Liver (tissue), 9 donors: Measurements from ENCODE around the gene TMOD4. TPM values are rescaled to one million over a fixed set of nuclear protein-coding genes. Genes with fewer than 3 reads are reported as not detected.

Experiments
- DNase-seq: peaks from one replicate; pipeline ENCODE4 v3.0.0-alpha.2; 2017; ENCODE audit warnings: low spot score
- H3K27ac ChIP-seq, 2 donors: one replicate each; pipeline ENCODE4 v1.7.0; 2013; ENCODE audit warnings: inconsistent platforms in 2 of 2, low read length in 2 of 2, control low read depth in 1 of 2, low read depth in 1 of 2, mild to moderate bottlenecking in 1 of 2
- H3K27me3 ChIP-seq, 4 donors: one replicate each; pipeline versions ENCODE4 v1.6.1 to v1.7.0; 2013; ENCODE audit warnings: low read length in 3 of 4, inconsistent platforms in 1 of 4, mild to moderate bottlenecking in 1 of 4, moderate library complexity in 1 of 4; ENCODE audit not compliant: control insufficient read depth in 4 of 4, insufficient read depth in 4 of 4
- H3K36me3 ChIP-seq, 4 donors: one replicate each; pipeline versions ENCODE4 v1.6.1 to v1.7.0; 2013; ENCODE audit warnings: low read length in 3 of 4, mild to moderate bottlenecking in 3 of 4, low read depth in 1 of 4, moderate library complexity in 1 of 4; ENCODE audit not compliant: control insufficient read depth in 4 of 4, insufficient read depth in 3 of 4
- H3K4me1 ChIP-seq, 4 donors: one replicate each; pipeline versions ENCODE4 v1.6.1 to v1.7.0; 2013; ENCODE audit warnings: low read length in 3 of 4, mild to moderate bottlenecking in 3 of 4, moderate library complexity in 1 of 4; ENCODE audit not compliant: control insufficient read depth in 4 of 4, insufficient read depth in 4 of 4
- H3K4me3 ChIP-seq, 3 donors: one replicate each; pipeline versions ENCODE4 v1.6.1 to v1.7.0; 2013; ENCODE audit warnings: low read length in 3 of 3, control low read depth in 1 of 3, low read depth in 1 of 3, mild to moderate bottlenecking in 1 of 3
- H3K9ac ChIP-seq, 2 donors: one replicate each; pipeline ENCODE4 v1.7.0; 2013; ENCODE audit warnings: low read length in 2 of 2, mild to moderate bottlenecking in 2 of 2, moderate library complexity in 2 of 2, control low read depth in 1 of 2, low read depth in 1 of 2
- H3K9me3 ChIP-seq, 4 donors: one replicate each; pipeline versions ENCODE4 v1.6.1 to v1.7.0; 2013; ENCODE audit warnings: low read length in 3 of 4; ENCODE audit not compliant: control insufficient read depth in 4 of 4
- ATF3 ChIP-seq: IDR thresholded peaks from 2 replicates; pipeline ENCODE4 v1.6.1; 2016; ENCODE audit warnings: antibody characterized with exemption
- CTCF ChIP-seq: fragments of 150-350 bp; IDR thresholded peaks from 2 replicates; pipeline ENCODE4 v1.5.1; 2017; ENCODE audit warnings: improper control_type of control experiment, low read depth, low read length; ENCODE audit not compliant: missing input control
- EGR1 ChIP-seq, 2 donors: IDR thresholded peaks; 2 replicates each; pipeline ENCODE4 v1.6.1; 2016 to 2018; ENCODE audit warnings: antibody characterized with exemption in 2 of 2, low read depth in 2 of 2
- FOXA1 ChIP-seq: IDR thresholded peaks from 2 replicates; pipeline ENCODE4 v1.6.1; 2016; ENCODE audit warnings: antibody characterized with exemption
- GABPA ChIP-seq, 2 donors: IDR thresholded peaks in 1 of 2; conservative IDR thresholded peaks in 1 of 2; 2 replicates each; pipeline ENCODE4 v1.6.1; 2016; ENCODE audit warnings: antibody characterized with exemption in 2 of 2, mild to moderate bottlenecking in 1 of 2, moderate library complexity in 1 of 2
- HNF4A ChIP-seq, 2 donors: conservative IDR thresholded peaks; 2 replicates each; pipeline ENCODE4 v1.6.1; 2016; ENCODE audit warnings: antibody characterized with exemption in 2 of 2, mild to moderate bottlenecking in 2 of 2
- HNF4G ChIP-seq: IDR thresholded peaks from 2 replicates; pipeline ENCODE4 v1.6.1; 2016; ENCODE audit warnings: antibody characterized with exemption
- JUND ChIP-seq, 2 donors: IDR thresholded peaks; 2 replicates each; pipeline ENCODE4 v1.6.1; 2016; ENCODE audit warnings: antibody characterized with exemption in 2 of 2
- MAX ChIP-seq: IDR thresholded peaks from 2 replicates; pipeline ENCODE4 v1.6.1; 2016; ENCODE audit warnings: antibody characterized with exemption
- NR2F2 ChIP-seq: IDR thresholded peaks from 2 replicates; pipeline ENCODE4 v1.6.1; 2016; ENCODE audit warnings: antibody characterized with exemption
- RAD21 ChIP-seq, 2 donors: IDR thresholded peaks; 2 replicates each; pipeline ENCODE4 v1.6.1; 2016; ENCODE audit warnings: antibody characterized with exemption in 2 of 2, mild to moderate bottlenecking in 2 of 2
- SP1 ChIP-seq: IDR thresholded peaks from 2 replicates; pipeline ENCODE4 v1.6.1; 2018; ENCODE audit warnings: antibody characterized with exemption, mild to moderate bottlenecking
- TAF1 ChIP-seq: conservative IDR thresholded peaks from 2 replicates; pipeline ENCODE4 v1.6.1; 2016; ENCODE audit warnings: antibody characterized with exemption, mild to moderate bottlenecking
- YY1 ChIP-seq: IDR thresholded peaks from 2 replicates; pipeline ENCODE4 v1.6.1; 2016; ENCODE audit warnings: antibody characterized with exemption, mild to moderate bottlenecking
- ZBTB33 ChIP-seq: IDR thresholded peaks from 2 replicates; pipeline ENCODE4 v1.6.1; 2016; ENCODE audit warnings: antibody characterized with exemption
- WGBS: extraction: QIAGEN DNeasy Blood & Tissue Kit; methylation state at CpG from one replicate; pipeline ENCODE4 v1.1.7; 2013; 5-methylcytosine and 5-hydroxymethylcytosine counted together
- polyA plus RNA-seq, 2 donors: library from polyadenylated mRNA; stranded (reverse) in 1 of 2; unstranded in 1 of 2; fragments of 200-250 nt in 1 of 2; fragments of >200 nt in 1 of 2; fragmentation: Nextera tagmentation in 1 of 2; extraction: Ambion mirVana in 1 of 2; gene quantifications; one replicate each; pipeline versions ENCODE4 v1.2.1 to v1.2.3, GENCODE V29; 2013 to 2015
- total RNA-seq, 2 donors: library from RNA; depleted of rRNA; stranded (reverse); fragments of >200 nt; gene quantifications; one replicate each; pipeline ENCODE4 v1.2.3, GENCODE V29; 2014
- donor health status: healthy.
- donor health status: healthy.
- donor health status: healthy.
- donor health status: healthy.
- donor health status: healthy.

The TMOD4 gene
- total and polyA plus RNA-seq, 4 donors, result not detected

GRCh38 chr1:151158751-151159251 is 17.0 kb downstream of the TMOD4 start:
- Histone ChIP-seq H3K4me3 (no peak overlapping the region), H3K36me3 (peaks cover 2 to 35% (median 14%) of the 10 kb centered on the region in 4 donors), H3K9me3 (no peaks in the 10 kb centered on the region), H3K4me1 (peaks cover 0 to 3% (median 0%) of the 10 kb centered on the region in 4 donors), H3K27me3 (no peaks in the 10 kb centered on the region), H3K9ac (no peak overlapping the region), H3K27ac (no peak overlapping the region)
- WGBS, result 89% methylated on average over 22 of the region's 22 CpGs
- TF ChIP-seq ZBTB33 (no peak), JUND (IDR thresholded peaks at IDR 0.05) (no peak), SP1 (no peak), YY1 (no peak), ATF3 (no peak), NR2F2 (no peak), HNF4A (conservative IDR thresholded peaks at IDR 0.05) (no peak), FOXA1 (no peak), HNF4G (no peak), CTCF (no peak), RAD21 (IDR thresholded peaks at IDR 0.05) (no peak), GABPA (IDR thresholded peaks at IDR 0.05 in 1 of 2, conservative IDR thresholded peaks at IDR 0.05 in 1 of 2) (no peak)
- DNase-seq, result no peak

- Histone ChIP-seq H3K36me3 (peaks cover 2 to 35% (median 14%) of the 10 kb centered on the region in 4 donors), H3K9me3 (no peaks in the 10 kb centered on the region), H3K4me1 (peaks cover 0 to 3% (median 0%) of the 10 kb centered on the region in 4 donors), H3K9ac (no peak overlapping the region), H3K27ac (no peak overlapping the region), H3K4me3 (no peak overlapping the region), H3K27me3 (no peaks in the 10 kb centered on the region)
- no peak for TF ChIP-seq HNF4G
- TF ChIP-seq TAF1, result no peak
- no peak for TF ChIP-seq SP1
- no peak for TF ChIP-seq JUND (IDR thresholded peaks at IDR 0.05)
- no peak for TF ChIP-seq MAX
- no peak for TF ChIP-seq CTCF
- no peak for TF ChIP-seq EGR1 (IDR thresholded peaks at IDR 0.05; ENCODE audit: low read depth in 2 of 2)
- WGBS, result 80% methylated on average over 5 of the region's 5 CpGs
- no peak for DNase-seq
These were observed 17.5 kb downstream of the TMOD4 start for GRCh38 chr1:151158326-151158725.
